GM10248 (cell line): ENCODE results near the gene APMAP.

Experiments
- CTCF ChIA-PET: fragments of 300-600 bp; sonication (Branson Sonifier 250); formaldehyde crosslinking; extraction: SDS; loops from one replicate; lab custom pipeline; 2021; ENCODE audit warnings: antibody characterized with exemption; lab: Yijun Ruan, JAX
- POLR2A ChIA-PET: fragments of 350-650 bp; sonication (Branson Sonifier 250); formaldehyde crosslinking; extraction: SDS; loops from one replicate; lab custom pipeline; 2020; ENCODE audit warnings: antibody characterized with exemption; lab: Yijun Ruan, JAX
- DNase-seq: peaks from one replicate; pipeline ENCODE4 v3.0.0; 2012; ENCODE audit errors: extremely low spot score
- TF ChIP-seq, protein P1 (sequence below): IDR thresholded peaks from 2 replicates; pipeline ENCODE4 v1.5.1; 2012; ENCODE audit warnings: mild to moderate bottlenecking, low read depth; ENCODE audit errors: extremely low read depth, missing control alignments, control extremely low read depth

The APMAP gene

DNA sequence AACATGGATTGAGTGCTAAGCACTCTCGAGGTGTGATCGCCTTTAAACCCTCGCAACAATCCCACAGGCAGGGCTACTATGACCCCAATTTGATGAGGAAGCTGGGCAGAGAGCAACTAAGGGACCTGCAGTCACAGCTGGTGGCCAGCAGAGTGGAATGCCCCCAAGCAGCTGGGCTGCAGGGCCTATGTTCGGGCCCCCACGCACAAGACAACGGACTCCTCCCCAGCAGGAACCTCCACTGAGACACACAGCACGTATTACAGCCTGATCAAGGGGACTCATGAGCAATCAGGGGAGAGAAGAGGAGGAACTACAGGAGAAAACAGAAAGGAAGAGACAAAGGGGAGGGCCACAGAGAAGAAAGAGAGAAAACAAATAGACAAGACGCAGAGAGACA is 21.8 kb downstream of the APMAP start:
- CTCF ChIA-PET = no interaction called here
- no peak for DNase-seq
- TF ChIP-seq, protein P1, sequence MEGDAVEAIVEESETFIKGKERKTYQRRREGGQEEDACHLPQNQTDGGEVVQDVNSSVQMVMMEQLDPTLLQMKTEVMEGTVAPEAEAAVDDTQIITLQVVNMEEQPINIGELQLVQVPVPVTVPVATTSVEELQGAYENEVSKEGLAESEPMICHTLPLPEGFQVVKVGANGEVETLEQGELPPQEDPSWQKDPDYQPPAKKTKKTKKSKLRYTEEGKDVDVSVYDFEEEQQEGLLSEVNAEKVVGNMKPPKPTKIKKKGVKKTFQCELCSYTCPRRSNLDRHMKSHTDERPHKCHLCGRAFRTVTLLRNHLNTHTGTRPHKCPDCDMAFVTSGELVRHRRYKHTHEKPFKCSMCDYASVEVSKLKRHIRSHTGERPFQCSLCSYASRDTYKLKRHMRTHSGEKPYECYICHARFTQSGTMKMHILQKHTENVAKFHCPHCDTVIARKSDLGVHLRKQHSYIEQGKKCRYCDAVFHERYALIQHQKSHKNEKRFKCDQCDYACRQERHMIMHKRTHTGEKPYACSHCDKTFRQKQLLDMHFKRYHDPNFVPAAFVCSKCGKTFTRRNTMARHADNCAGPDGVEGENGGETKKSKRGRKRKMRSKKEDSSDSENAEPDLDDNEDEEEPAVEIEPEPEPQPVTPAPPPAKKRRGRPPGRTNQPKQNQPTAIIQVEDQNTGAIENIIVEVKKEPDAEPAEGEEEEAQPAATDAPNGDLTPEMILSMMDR = no peak
- POLR2A ChIA-PET = no interaction called here

DNA sequence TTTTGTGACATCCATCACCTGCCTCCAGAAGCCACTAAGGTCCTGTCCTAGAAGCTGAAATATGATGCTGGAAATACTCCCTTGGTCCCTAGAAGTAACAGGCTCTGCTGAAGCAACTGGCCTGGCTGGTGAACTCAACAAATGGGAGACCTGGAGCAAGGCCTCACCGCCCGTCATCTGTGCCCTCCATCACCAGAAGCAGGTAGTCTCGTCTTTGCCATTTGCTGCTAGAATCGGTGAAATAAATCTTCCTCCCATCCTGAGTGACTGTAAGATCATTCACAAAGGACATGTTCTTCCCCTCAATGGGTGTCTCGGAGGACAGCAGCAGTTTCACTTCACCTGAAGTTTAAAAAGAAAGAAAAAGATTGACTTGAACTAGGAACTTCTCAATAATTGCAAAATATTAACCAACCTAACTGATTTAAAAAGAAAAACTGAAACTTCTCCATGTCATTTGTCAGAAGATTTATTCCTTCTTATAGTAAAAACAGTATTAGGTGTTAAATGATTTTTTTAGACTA is 22.5 kb downstream of the APMAP start:
- TF ChIP-seq, protein P1 = no peak
- ChIA-PET POLR2A (no interaction called here), CTCF (no interaction called here)
- DNase-seq = no peak

DNA sequence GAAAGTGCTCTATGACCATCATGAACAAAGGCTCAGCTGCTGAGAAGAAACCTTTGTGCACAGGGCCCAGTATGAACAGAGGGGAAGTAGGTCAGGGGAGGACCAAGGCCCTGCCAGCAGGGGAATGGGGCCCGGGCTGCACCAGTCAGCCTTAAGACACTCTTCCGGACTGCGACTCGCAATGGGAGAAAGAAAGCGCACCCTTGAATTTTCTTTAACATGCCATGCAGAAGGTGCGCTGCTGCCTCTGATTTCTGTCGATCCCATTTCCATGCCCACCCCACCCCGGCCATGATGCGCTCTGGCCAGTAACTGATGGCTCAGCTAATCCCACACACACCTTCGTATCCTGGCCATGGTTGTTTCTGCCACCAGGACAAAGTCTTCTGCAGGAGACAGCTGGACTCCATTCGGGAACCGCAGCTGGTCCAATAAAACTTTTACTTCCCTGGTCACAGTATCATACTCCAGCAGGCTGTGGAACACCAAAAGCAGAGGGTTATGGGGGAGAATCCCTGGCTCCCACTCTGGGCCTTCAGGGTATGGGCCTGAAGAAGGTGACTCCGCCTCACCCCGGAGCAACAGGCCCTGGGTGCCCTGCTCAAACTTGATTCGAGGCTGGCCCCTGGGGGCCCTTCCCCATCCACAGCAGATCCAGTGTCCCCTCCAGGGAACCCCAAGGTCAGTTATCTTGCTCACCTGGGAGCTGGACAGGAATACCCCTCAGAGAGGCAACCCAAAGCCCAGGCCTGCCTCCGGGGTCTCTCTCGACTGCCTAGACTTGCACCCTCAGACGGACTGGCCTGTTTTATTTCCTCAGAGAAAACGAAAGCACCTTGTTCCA is 23.1 kb downstream of the APMAP start:
- no peak for DNase-seq
- TF ChIP-seq, protein P1 = no peak
- CTCF ChIA-PET = no interaction called here
- POLR2A ChIA-PET = no interaction called here

DNA sequence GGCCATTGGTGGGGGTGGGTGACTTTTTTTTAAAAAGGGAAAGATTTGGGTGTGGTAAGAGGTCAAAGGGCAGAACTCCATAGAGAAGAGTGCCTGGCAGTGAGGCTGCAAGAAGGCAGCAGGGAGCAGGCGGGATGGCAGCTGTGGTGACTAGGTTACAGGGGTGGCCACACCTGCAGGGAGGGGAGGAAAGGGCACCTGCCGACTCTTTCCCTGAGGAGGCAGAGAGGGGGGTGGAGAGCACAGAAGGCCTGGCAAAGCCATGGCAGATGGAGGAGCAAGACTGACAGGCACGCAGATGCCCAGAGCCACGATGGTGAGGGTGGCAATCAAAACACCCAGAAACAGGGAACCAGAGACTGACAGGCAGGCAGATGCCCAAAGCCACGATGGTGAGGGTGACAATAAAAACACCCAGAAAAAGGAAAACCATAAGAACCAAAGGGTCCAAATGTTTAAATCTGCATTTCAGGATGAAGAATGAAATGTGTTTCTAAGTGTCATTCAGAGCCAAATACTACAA is 24.2 kb downstream of the APMAP start:
- ChIA-PET POLR2A (no interaction called here), CTCF (no interaction called here)
- TF ChIP-seq, protein P1 = no peak
- no peak for DNase-seq

DNA sequence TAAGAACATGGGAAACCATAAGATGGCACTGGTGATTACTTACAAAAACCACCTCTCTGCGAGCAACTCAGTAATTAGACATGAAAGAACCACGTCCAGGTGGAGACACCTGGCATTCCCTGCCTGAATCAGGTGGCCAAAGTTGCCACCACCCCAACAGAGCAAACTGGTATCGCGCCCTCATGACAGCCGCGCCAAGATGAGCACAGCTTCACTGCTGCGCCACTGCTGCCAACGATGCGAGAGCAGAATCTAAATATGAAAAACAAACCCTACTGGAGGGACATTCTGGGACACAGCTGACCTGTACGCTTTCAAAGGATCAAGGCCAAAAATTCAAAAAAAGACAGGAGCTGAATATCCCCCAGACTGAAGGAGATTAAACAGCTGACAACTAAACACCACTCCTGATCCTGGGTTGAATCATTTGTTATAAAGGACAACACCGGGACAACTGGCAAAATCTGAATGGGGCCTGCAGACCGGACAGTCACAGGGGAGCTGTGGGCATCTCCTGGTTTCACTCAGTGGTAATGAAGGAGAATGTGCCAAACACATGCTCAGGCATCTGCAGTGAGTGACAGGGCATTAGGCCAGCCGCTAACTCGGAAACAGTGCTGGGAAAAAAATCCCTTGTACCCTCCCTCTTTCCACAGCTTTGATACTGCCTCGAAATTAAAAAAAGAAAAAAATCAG is 26.1 kb downstream of the APMAP start:
- ChIA-PET POLR2A (no interaction called here), CTCF (interaction anchor here (1.2 kb wide), 1 partner anchor 11 kb away, joined by 6 read pairs; no protein-coding TSS in a partner anchor)
- TF ChIP-seq, protein P1 = no peak
- no peak for DNase-seq
